Subcutaneous adipose tissue (tissue), 4 donors: ENCODE data around the gene CD180. TPM values are rescaled to one million over a fixed set of nuclear protein-coding genes. Genes with fewer than 3 reads are reported as not detected.

Experiments
- CTCF ChIP-seq: fragments of 450-650 bp; IDR thresholded peaks from one replicate; pipeline ENCODE4 v1.5.1; 2016; ENCODE audit warnings: low read depth, mild to moderate bottlenecking, control low read depth, antibody characterized with exemption, moderate library complexity
- total RNA-seq, 4 donors: library from RNA; depleted of rRNA; stranded (reverse); fragments of >200 nt; gene quantifications; one replicate each; pipeline ENCODE4 v1.1.0, GENCODE V29; 2016

The CD180 gene
- total RNA-seq, 4 donors from 2014 or later: 0.75 to 11.0 (median 3.2) TPM

- no peak for TF ChIP-seq CTCF
Observed at GRCh38 chr5:67146981-67147380, 49.6 kb downstream of the CD180 start.

DNA sequence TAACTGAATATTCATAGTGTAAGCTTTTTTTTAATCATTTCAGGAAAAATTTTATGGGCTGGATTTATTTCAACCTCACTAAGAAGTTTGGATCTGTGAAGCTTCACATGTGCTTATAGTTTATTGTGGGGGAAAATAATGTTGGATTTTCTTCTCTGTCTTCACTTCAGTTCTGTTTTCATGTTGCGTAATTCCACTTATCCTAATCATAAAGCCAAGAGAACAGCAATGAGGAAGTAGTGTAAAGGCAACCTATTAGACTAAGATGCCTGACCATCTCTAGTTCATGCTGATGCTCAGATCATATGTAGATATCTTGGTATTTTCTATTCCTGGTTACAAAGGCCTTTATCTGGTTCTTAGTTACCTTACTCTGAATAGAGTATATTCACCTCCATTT is 50.0 kb downstream of the CD180 start:
- TF ChIP-seq CTCF: no peak

DNA sequence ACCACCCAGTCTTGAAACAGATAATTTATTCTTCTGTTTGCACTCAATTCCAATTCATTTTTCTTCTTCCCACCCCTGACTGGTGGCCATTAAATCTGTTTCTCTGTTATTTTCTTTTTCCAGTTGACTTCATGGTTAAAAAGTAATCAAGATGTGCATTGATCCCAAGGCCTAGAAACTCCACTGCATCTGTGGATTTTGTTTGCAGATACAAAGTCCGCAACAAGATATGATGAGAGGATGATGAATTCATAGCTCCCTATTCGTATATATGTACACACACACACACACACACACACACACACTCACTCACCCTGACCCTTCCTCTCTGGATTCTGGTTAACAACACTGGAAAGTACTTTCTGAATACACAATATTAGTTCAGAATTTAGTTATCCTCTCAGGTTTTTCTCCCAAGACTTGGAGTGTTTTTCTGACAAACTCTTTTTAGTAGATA is 52.4 kb downstream of the CD180 start:
- TF ChIP-seq CTCF: no peak

- no peak for TF ChIP-seq CTCF
Observed at GRCh38 chr5:67143549-67143948, 53.0 kb downstream of the CD180 start.

DNA sequence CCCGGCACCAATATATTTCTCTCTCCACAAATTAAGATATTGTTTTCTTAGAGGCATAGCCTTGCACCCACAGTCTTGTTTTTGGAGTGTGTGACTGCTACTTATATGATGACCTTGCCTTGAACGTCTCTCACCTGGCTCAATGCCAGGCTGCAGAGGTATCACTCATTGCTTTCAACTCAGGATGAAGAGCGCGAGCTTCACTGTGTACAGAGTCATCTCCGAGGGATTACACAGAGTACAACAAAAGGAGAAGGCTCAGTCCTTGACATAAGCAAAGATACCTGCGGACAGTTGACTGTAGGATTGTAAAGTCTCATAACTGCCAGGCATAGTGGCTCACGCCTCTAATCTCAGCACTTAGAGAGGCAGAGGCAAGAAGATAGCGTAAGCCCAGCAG is 53.8 kb downstream of the CD180 start:
- no peak for TF ChIP-seq CTCF

DNA sequence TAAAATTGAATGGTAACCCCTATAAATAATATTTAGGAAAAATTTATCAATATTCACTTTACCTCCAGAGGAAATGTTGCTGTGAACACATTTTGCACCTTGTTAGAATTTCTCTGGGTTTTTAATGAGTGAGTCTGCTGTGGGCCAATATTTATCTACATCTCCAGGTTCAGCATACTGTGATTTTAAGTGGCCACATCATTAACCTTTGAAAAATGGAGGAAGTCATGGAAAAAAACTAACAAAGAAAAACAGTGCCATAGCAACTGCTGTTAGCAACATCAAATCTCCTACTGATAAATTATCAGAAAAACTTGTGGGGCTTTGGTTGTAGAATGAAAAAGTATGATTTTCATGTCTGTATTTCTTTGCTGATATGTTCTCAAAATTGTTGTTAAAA is 55.0 kb downstream of the CD180 start:
- TF ChIP-seq CTCF: no peak

DNA sequence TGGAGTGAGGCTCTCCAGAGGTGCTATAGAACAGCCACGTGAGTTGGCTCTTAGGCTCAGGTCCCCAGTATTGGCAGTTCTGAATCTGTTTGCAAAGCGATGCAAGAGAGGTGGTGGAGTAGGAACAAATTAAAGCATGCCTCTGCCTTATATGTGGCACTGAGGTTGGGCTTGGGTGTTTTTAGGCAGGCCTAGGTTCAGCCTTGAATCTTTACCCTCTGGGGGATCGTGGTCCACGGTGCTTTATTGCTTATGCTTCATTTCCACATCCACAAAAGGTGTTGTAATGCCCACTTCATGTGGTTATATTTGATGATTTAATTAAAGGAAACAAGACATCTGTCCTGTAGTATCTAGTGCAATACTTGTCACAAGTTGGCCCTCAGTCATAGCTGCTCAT is 56.2 kb downstream of the CD180 start:
- no peak for TF ChIP-seq CTCF
